Measurements from ENCODE around the gene DDX46. TPM values are rescaled to one million over a fixed set of nuclear protein-coding genes. Genes with fewer than 3 reads are reported as not detected.
A peak's percentile ranks its signal among the peaks of the same experiment; 100 is the strongest.
"Not testable (repeated sequence)": the region's sequence is repeated elsewhere in the genome, so short reads cannot be mapped to it uniquely, and the experiment has no call there.

DDX46 gene
- total RNA-seq: 20.8 and 39.7 TPM in 2 replicates

GRCh38 chr5:134758504-134759341 is at the start of gene DDX46:
Gene DDX46 (plus strand): TSS chr5:134758779. CDS start chr5:134758939, 160 bp downstream.
- no peak for DNase-seq (ENCODE audit: extremely low read depth, low read depth, low spot score)

GRCh38 chr5:134714120-134714519 is 44.5 kb upstream of the DDX46 start:
- DNase-seq (ENCODE audit: extremely low read depth, low read depth, low spot score): no peak

GRCh38 chr5:134714541-134714940 is 44.0 kb upstream of the DDX46 start:
- DNase-seq (ENCODE audit: extremely low read depth, low read depth, low spot score): no peak

GRCh38 chr5:134715466-134715865 is 43.1 kb upstream of the DDX46 start:
- not testable (repeated sequence) for DNase-seq (ENCODE audit: extremely low read depth, low read depth, low spot score)

- DNase-seq (ENCODE audit: extremely low read depth, low read depth, low spot score): no peak
These were observed 33.7 kb upstream of the DDX46 start for GRCh38 chr5:134724872-134725271.

GRCh38 chr5:134732819-134733218 is 25.8 kb upstream of the DDX46 start:
- DNase-seq (ENCODE audit: extremely low read depth, low read depth, low spot score): no peak

- DNase-seq (ENCODE audit: extremely low read depth, low read depth, low spot score): no peak
These were observed 23.3 kb upstream of the DDX46 start for GRCh38 chr5:134735243-134735642.

- DNase-seq (ENCODE audit: extremely low read depth, low read depth, low spot score): no peak
These were observed 22.3 kb upstream of the DDX46 start for GRCh38 chr5:134736173-134736812.

GRCh38 chr5:134738133-134738962 is 20.2 kb upstream of the DDX46 start, which contains the start of gene CAMLG:
Gene CAMLG (plus strand): TSS chr5:134738548. CDS start chr5:134738621, 73 bp downstream.
- peak; percentile 84 for DNase-seq (ENCODE audit: extremely low read depth, low read depth, low spot score)

GRCh38 chr5:134738963-134739661 is 19.5 kb upstream of the DDX46 start:
- no peak for DNase-seq (ENCODE audit: extremely low read depth, low read depth, low spot score)

GRCh38 chr5:134741052-134741451 is 17.5 kb upstream of the DDX46 start:
- no peak for DNase-seq (ENCODE audit: extremely low read depth, low read depth, low spot score)

GRCh38 chr5:134742134-134742533 is 16.4 kb upstream of the DDX46 start:
- no peak for DNase-seq (ENCODE audit: extremely low read depth, low read depth, low spot score)

- DNase-seq (ENCODE audit: extremely low read depth, low read depth, low spot score): no peak
These were observed 9.2 kb upstream of the DDX46 start for GRCh38 chr5:134749415-134749814.

- DNase-seq (ENCODE audit: extremely low read depth, low read depth, low spot score): no peak
These were observed 439 bp upstream of the DDX46 start for GRCh38 chr5:134758176-134758503.

GRCh38 chr5:134767528-134768291 is 9.1 kb downstream of the DDX46 start:
- not testable (repeated sequence) for DNase-seq (ENCODE audit: extremely low read depth, low read depth, low spot score)

GRCh38 chr5:134769206-134769605 is 10.6 kb downstream of the DDX46 start:
- DNase-seq (ENCODE audit: extremely low read depth, low read depth, low spot score): no peak

GRCh38 chr5:134772461-134773125 is 14.0 kb downstream of the DDX46 start:
- DNase-seq (ENCODE audit: extremely low read depth, low read depth, low spot score): no peak

- DNase-seq (ENCODE audit: extremely low read depth, low read depth, low spot score): no peak
These were observed 18.8 kb downstream of the DDX46 start for GRCh38 chr5:134777366-134777765.

- DNase-seq (ENCODE audit: extremely low read depth, low read depth, low spot score): no peak
These were observed 25.8 kb downstream of the DDX46 start for GRCh38 chr5:134784241-134784920.

All from glomerular endothelial cell (primary cell).